ACHN (cell line): ENCODE results near the gene GJD3.
A peak's percentile ranks its signal among the peaks of the same experiment; 100 is the strongest.
"Not testable (repeated sequence)": the region's sequence is repeated elsewhere in the genome, so short reads cannot be mapped to it uniquely, and the experiment has no call there.

Experiments
- DNase-seq: peaks from one replicate; pipeline ENCODE4 v3.0.0-alpha.2; 2015
- in situ Hi-C: cut with HindIII; loops from 2 replicates; pipeline ENCODE4 v1.10.0; 2017; ENCODE audit warnings: low sequenced_read_pairs, low pct_ligation_motif_present, low pct_unique_long_range_greater_than_20kb

GJD3 gene

GRCh38 chr17:40372644-40373043 lies 8.1 kb upstream of the GJD3 start:
- in situ Hi-C loops, DNase-seq: not testable (repeated sequence)

GRCh38 chr17:40372031-40372430 lies 7.5 kb upstream of the GJD3 start:
- DNase-seq, result no peak
- in situ Hi-C loops, result no loop called here

GRCh38 chr17:40371261-40371929 lies 6.9 kb upstream of the GJD3 start:
- no peak for DNase-seq
- in situ Hi-C loops, result no loop called here

GRCh38 chr17:40369923-40370322 lies 5.4 kb upstream of the GJD3 start:
- no peak for DNase-seq
- in situ Hi-C loops, result no loop called here

GRCh38 chr17:40367728-40368127 lies 3.2 kb upstream of the GJD3 start:
- in situ Hi-C loops, result not testable (repeated sequence)

GRCh38 chr17:40366861-40367518 lies 2.5 kb upstream of the GJD3 start:
- in situ Hi-C loops, result no loop called here
- no peak for DNase-seq

More at GRCh38 chr17:40367728-40368127, 3.2 kb upstream of the GJD3 start:
- DNase-seq, result not testable (repeated sequence)

GRCh38 chr17:40366076-40366860 lies 1.7 kb upstream of the GJD3 start:
- no peak for DNase-seq
- in situ Hi-C loops, result no loop called here

- in situ Hi-C loops, result loop anchor here (5.0 kb wide), 1 partner anchor 63 kb away; no protein-coding TSS in a partner anchor
- DNase-seq, result no peak
Observed at GRCh38 chr17:40364906-40365305, 369 bp upstream of the GJD3 start.

- in situ Hi-C loops, result loop anchor here (5.0 kb wide), 1 partner anchor 61 kb away; no protein-coding TSS in a partner anchor
- DNase-seq, result peak; percentile 37
Observed at GRCh38 chr17:40363111-40363827, 1.3 kb downstream of the GJD3 start.

GRCh38 chr17:40362696-40363110 lies 1.8 kb downstream of the GJD3 start:
- in situ Hi-C loops, result loop anchor here (5.0 kb wide), 1 partner anchor 60 kb away; no protein-coding TSS in a partner anchor
- DNase-seq, result peak; percentile 88

GRCh38 chr17:40361925-40362695 lies 2.4 kb downstream of the GJD3 start:
- in situ Hi-C loops, result loop anchor here (5.0 kb wide), 1 partner anchor 60 kb away; no protein-coding TSS in a partner anchor
- DNase-seq, result no peak

GRCh38 chr17:40361063-40361924 lies 3.2 kb downstream of the GJD3 start:
- in situ Hi-C loops, result loop anchor here (5.0 kb wide), 1 partner anchor 59 kb away; no protein-coding TSS in a partner anchor
- no peak for DNase-seq

- in situ Hi-C loops, result loop anchor here (5.0 kb wide), 1 partner anchor 58 kb away; no protein-coding TSS in a partner anchor
- DNase-seq, result no peak
Observed at GRCh38 chr17:40360091-40360490, 4.4 kb downstream of the GJD3 start.

GRCh38 chr17:40358323-40359038 lies 6.1 kb downstream of the GJD3 start:
- in situ Hi-C loops, result no loop called here
- DNase-seq, result peak; percentile 86

- no peak for DNase-seq
- in situ Hi-C loops, result no loop called here
Observed at GRCh38 chr17:40356990-40357881, 7.3 kb downstream of the GJD3 start.
